COR-L47 (cell line): ENCODE results near the gene SINHCAF.

Experiments used
- DNase-seq: peaks from one replicate; lab custom pipeline; 2025; lab: John Stamatoyannopoulos, UW

Gene SINHCAF

GRCh38 chr12:31331242-31331641 is 5.3 kb upstream of the SINHCAF start:
- no peak for DNase-seq

- DNase-seq, result no peak
Measured at GRCh38 chr12:31326736-31327659, 1.0 kb upstream of the SINHCAF start.

- no peak for DNase-seq
Measured at GRCh38 chr12:31325524-31325875, 450 bp downstream of the SINHCAF start.

- DNase-seq, result no peak
Measured at GRCh38 chr12:31324845-31325523, 966 bp downstream of the SINHCAF start.

GRCh38 chr12:31324116-31324844 is 1.7 kb downstream of the SINHCAF start:
- peak; percentile 49 for DNase-seq

GRCh38 chr12:31323391-31324115 is 2.4 kb downstream of the SINHCAF start:
- DNase-seq, result no peak

- no peak for DNase-seq
Measured at GRCh38 chr12:31322801-31323207, 3.1 kb downstream of the SINHCAF start.

- no peak for DNase-seq
Measured at GRCh38 chr12:31321897-31322228, 4.1 kb downstream of the SINHCAF start.

GRCh38 chr12:31321186-31321896 is 4.6 kb downstream of the SINHCAF start:
- no peak for DNase-seq

- no peak for DNase-seq
Measured at GRCh38 chr12:31318657-31319269, 7.2 kb downstream of the SINHCAF start.

GRCh38 chr12:31317471-31318395 is 8.2 kb downstream of the SINHCAF start:
- DNase-seq, result no peak

- no peak for DNase-seq
Measured at GRCh38 chr12:31316891-31317290, 9.1 kb downstream of the SINHCAF start.

GRCh38 chr12:31315784-31316465 is 10.0 kb downstream of the SINHCAF start:
- DNase-seq, result no peak

- no peak for DNase-seq
Measured at GRCh38 chr12:31315044-31315715, 10.8 kb downstream of the SINHCAF start.

GRCh38 chr12:31312431-31312830 is 13.5 kb downstream of the SINHCAF start:
- DNase-seq, result no peak

GRCh38 chr12:31311634-31312258 is 14.2 kb downstream of the SINHCAF start:
- DNase-seq, result no peak

GRCh38 chr12:31310488-31310887 is 15.5 kb downstream of the SINHCAF start:
- no peak for DNase-seq

- DNase-seq, result no peak
Measured at GRCh38 chr12:31309279-31309678, 16.7 kb downstream of the SINHCAF start.
